Activated CD4-positive, alpha-beta T cell treated with anti-CD3 and anti-CD28 coated beads for 36 hours (primary cell): ENCODE measurements around the gene KCNJ5. TPM values are rescaled to one million over a fixed set of nuclear protein-coding genes. Genes with fewer than 3 reads are reported as not detected.

Experiments used
- ATAC-seq: fragments of 200-7000 bp; cut with Tn5 transposase; one replicate; pipeline ENCODE4 v1.10.0; 2021; ENCODE audit warnings: mild to moderate bottlenecking, moderate library complexity
- CTCF ChIA-PET: fragments of 350-600 bp; sonication (Branson Sonifier 250); formaldehyde crosslinking; loops from one replicate; lab custom pipeline; 2021; ENCODE audit warnings: antibody characterized with exemption; lab: Charles Lee
- POLR2A ChIA-PET: fragments of 350-600 bp; sonication (Branson Sonifier 250); formaldehyde crosslinking; loops from one replicate; lab custom pipeline; 2021; ENCODE audit warnings: antibody characterized with exemption, inconsistent platforms; lab: Charles Lee
- DNase-seq: peaks from one replicate; pipeline ENCODE4 v3.0.0-alpha.2; 2020
- H3K27ac Mint-ChIP-seq: one replicate; pipeline ENCODE4 v1.8.0; 2021; ENCODE audit warnings: mixed read lengths
- H3K27me3 Mint-ChIP-seq: one replicate; pipeline ENCODE4 v1.8.0; 2021; ENCODE audit warnings: mixed read lengths
- H3K36me3 Mint-ChIP-seq: one replicate; pipeline ENCODE4 v1.8.0; 2021; ENCODE audit warnings: low read depth, mixed read lengths
- H3K4me1 Mint-ChIP-seq: one replicate; pipeline ENCODE4 v1.8.0; 2021; ENCODE audit warnings: mixed read lengths
- H3K4me3 Mint-ChIP-seq: one replicate; pipeline ENCODE4 v1.8.0; 2021; ENCODE audit warnings: mild to moderate bottlenecking, moderate library complexity, mixed read lengths
- H3K9me3 Mint-ChIP-seq: one replicate; pipeline ENCODE4 v1.8.0; 2021; ENCODE audit warnings: low read depth, mixed read lengths
- intact Hi-C, 2 experiments: fragments of 100-400 bp; cut with DNase I in 1 of 2; cut with micrococcal nuclease in 1 of 2; formaldehyde crosslinking; loops; one replicate each; pipeline versions ENCODE4 v1.14.2 to v1.15.1; 2022 to 2024; cut with DNase I, micrococcal nuclease
- total RNA-seq, 2 experiments: library from RNA; stranded (reverse); gene quantifications; one replicate each; pipeline ENCODE4 v1.2.3, GENCODE V29; 2021

Gene KCNJ5
- total RNA-seq, 2 experiments from 2014 or later: not detected

- Mint-ChIP-seq H3K4me1 (no peaks in the 10 kb centered on the region), H3K27me3 (peaks cover 11% of the 10 kb centered on the region), H3K36me3 (no peaks in the 10 kb centered on the region), H3K9me3 (no peaks in the 10 kb centered on the region), H3K27ac (no peak overlapping the region), H3K4me3 (no peak overlapping the region)
- ATAC-seq (no peak), DNase-seq (no peak)
- ChIA-PET CTCF (no interaction called here), POLR2A (no interaction called here)
- intact Hi-C loops: no loop called here
Measured at GRCh38 chr11:128896356-128896755, 5.2 kb downstream of the KCNJ5 start.

GRCh38 chr11:128897826-128898225, 6.7 kb downstream of the KCNJ5 start:
- ChIA-PET POLR2A (no interaction called here), CTCF (no interaction called here)
- Mint-ChIP-seq H3K27ac (no peak overlapping the region), H3K36me3 (no peaks in the 10 kb centered on the region), H3K27me3 (peaks cover 9% of the 10 kb centered on the region), H3K9me3 (no peaks in the 10 kb centered on the region), H3K4me1 (no peaks in the 10 kb centered on the region), H3K4me3 (no peak overlapping the region)
- intact Hi-C loops: no loop called here
- DNase-seq (no peak), ATAC-seq (no peak)

GRCh38 chr11:128898580-128899344, 7.6 kb downstream of the KCNJ5 start:
- ATAC-seq: no peak
- peaks cover 12% of the 10 kb centered on the region for H3K27me3 Mint-ChIP-seq
- H3K9me3 Mint-ChIP-seq: no peaks in the 10 kb centered on the region
- no peak overlapping the region for H3K27ac Mint-ChIP-seq
- intact Hi-C loops: no loop called here
- H3K4me3 Mint-ChIP-seq: no peak overlapping the region
- CTCF ChIA-PET: interaction anchor here (0.6 kb wide), 1 partner anchor 20 kb away, joined by 3 read pairs; no protein-coding TSS in a partner anchor
- no peaks in the 10 kb centered on the region for H3K36me3 Mint-ChIP-seq
- no peak for DNase-seq
- H3K4me1 Mint-ChIP-seq: no peaks in the 10 kb centered on the region
- POLR2A ChIA-PET: no interaction called here

GRCh38 chr11:128900468-128900867, 9.3 kb downstream of the KCNJ5 start:
- CTCF ChIA-PET: interaction anchor here (1.2 kb wide), 1 partner anchor 16 kb away, joined by 6 read pairs; no protein-coding TSS in a partner anchor
- intact Hi-C loops: no loop called here
- H3K36me3 Mint-ChIP-seq: no peaks in the 10 kb centered on the region

GRCh38 chr11:128901653-128902514, 10.7 kb downstream of the KCNJ5 start:
- peaks cover 6% of the 10 kb centered on the region for H3K4me1 Mint-ChIP-seq
- no peaks in the 10 kb centered on the region for H3K36me3 Mint-ChIP-seq
- H3K9me3 Mint-ChIP-seq: no peaks in the 10 kb centered on the region
- intact Hi-C loops: no loop called here
- ATAC-seq: no peak
- ChIA-PET CTCF (interaction anchor here (1.2 kb wide), 1 partner anchor 17 kb away, joined by 6 read pairs; no protein-coding TSS in a partner anchor), POLR2A (no interaction called here)
- no peak overlapping the region for H3K27ac Mint-ChIP-seq
- peaks cover 24% of the 10 kb centered on the region for H3K27me3 Mint-ChIP-seq
- no peak for DNase-seq
- H3K4me3 Mint-ChIP-seq: no peak overlapping the region

More at GRCh38 chr11:128900468-128900867, 9.3 kb downstream of the KCNJ5 start:
- ATAC-seq: no peak
- Mint-ChIP-seq H3K4me3 (no peak overlapping the region), H3K4me1 (no peaks in the 10 kb centered on the region), H3K27me3 (peaks cover 17% of the 10 kb centered on the region), H3K27ac (no peak overlapping the region), H3K9me3 (no peaks in the 10 kb centered on the region)
- DNase-seq: no peak
- POLR2A ChIA-PET: no interaction called here

- Mint-ChIP-seq H3K27me3 (peaks cover 29% of the 10 kb centered on the region), H3K9me3 (no peaks in the 10 kb centered on the region), H3K36me3 (no peaks in the 10 kb centered on the region), H3K4me1 (peaks cover 6% of the 10 kb centered on the region), H3K27ac (no peak overlapping the region), H3K4me3 (no peak overlapping the region)
- POLR2A ChIA-PET: no interaction called here
- ATAC-seq: no peak
- intact Hi-C loops: no loop called here
- no peak for DNase-seq
- CTCF ChIA-PET: interaction anchor here (5.5 to 9.8 kb wide), 2 partner anchors 10 to 17 kb away, joined by 28 to 108 read pairs; no protein-coding TSS in a partner anchor
Measured at GRCh38 chr11:128902515-128903066, 11.4 kb downstream of the KCNJ5 start.

GRCh38 chr11:128903248-128904061, 12.3 kb downstream of the KCNJ5 start:
- Mint-ChIP-seq H3K4me3 (no peak overlapping the region), H3K27me3 (peaks cover 32% of the 10 kb centered on the region), H3K36me3 (no peaks in the 10 kb centered on the region), H3K4me1 (peaks cover 6% of the 10 kb centered on the region), H3K9me3 (no peaks in the 10 kb centered on the region), H3K27ac (no peak overlapping the region)
- ChIA-PET CTCF (interaction anchor here (1.0 to 9.8 kb wide), 3 partner anchors 11 to 33 kb away, joined by 3 to 108 read pairs (median 28); no protein-coding TSS in a partner anchor), POLR2A (no interaction called here)
- no peak for ATAC-seq
- intact Hi-C loops: loop anchor here in 1 of 2 experiments (2.0 kb wide), 1 partner anchor 19 kb away; no protein-coding TSS in a partner anchor
- no peak for DNase-seq

GRCh38 chr11:128904303-128904655, 13.1 kb downstream of the KCNJ5 start:
- Mint-ChIP-seq H3K27ac (no peak overlapping the region), H3K4me3 (no peak overlapping the region), H3K4me1 (peaks cover 6% of the 10 kb centered on the region), H3K27me3 (peaks cover 32% of the 10 kb centered on the region), H3K36me3 (no peaks in the 10 kb centered on the region), H3K9me3 (no peaks in the 10 kb centered on the region)
- POLR2A ChIA-PET: no interaction called here
- intact Hi-C loops: loop anchor here in 1 of 2 experiments (2.0 kb wide), 1 partner anchor 19 kb away; no protein-coding TSS in a partner anchor
- DNase-seq (no peak), ATAC-seq (no peak)
- CTCF ChIA-PET: interaction anchor here (5.5 to 9.8 kb wide), 2 partner anchors 12 to 19 kb away, joined by 28 to 108 read pairs; no protein-coding TSS in a partner anchor

- ChIA-PET CTCF (interaction anchor here (0.6 to 9.8 kb wide), 3 partner anchors 12 to 95 kb away, joined by 4 to 108 read pairs (median 28); no protein-coding TSS in a partner anchor), POLR2A (no interaction called here)
- Mint-ChIP-seq H3K27me3 (peaks cover 37% of the 10 kb centered on the region), H3K36me3 (no peaks in the 10 kb centered on the region), H3K9me3 (no peaks in the 10 kb centered on the region), H3K4me1 (peaks cover 6% of the 10 kb centered on the region), H3K27ac (no peak overlapping the region), H3K4me3 (peak overlapping the region; percentile 61)
- ATAC-seq: peak; percentile 18
- DNase-seq: no peak
- intact Hi-C loops: loop anchor here in 1 of 2 experiments (2.0 kb wide), 1 partner anchor 20 kb away; no protein-coding TSS in a partner anchor
Measured at GRCh38 chr11:128904656-128905344, 13.6 kb downstream of the KCNJ5 start.
